Activated naive CD4-positive, alpha-beta T cell treated with anti-CD3 and anti-CD28 coated beads, Interleukin-2, amount 10 ng/mL, durations not matched to agents 7 days and 5 days (primary cell): ENCODE measurements around the gene DCAF4L1.
A peak's percentile ranks its signal among the peaks of the same experiment; 100 is the strongest.

Experiments used
- CTCF ChIA-PET: fragments of 350-600 bp; sonication (Branson Sonifier 250); formaldehyde crosslinking; loops from one replicate; lab custom pipeline; 2021; ENCODE audit warnings: antibody characterized with exemption; lab: Charles Lee
- DNase-seq: peaks from one replicate; pipeline ENCODE4 v3.0.0-alpha.2; 2020
- H3K27ac Mint-ChIP-seq: one replicate; pipeline ENCODE4 v1.8.0; 2021; ENCODE audit warnings: mild to moderate bottlenecking, moderate library complexity, mixed read lengths
- H3K27me3 Mint-ChIP-seq: one replicate; pipeline ENCODE4 v1.8.0; 2021; ENCODE audit warnings: mild to moderate bottlenecking, mixed read lengths
- H3K36me3 Mint-ChIP-seq: one replicate; pipeline ENCODE4 v1.8.0; 2021; ENCODE audit warnings: mixed read lengths
- H3K4me1 Mint-ChIP-seq: one replicate; pipeline ENCODE4 v1.8.0; 2021; ENCODE audit warnings: mixed read lengths
- H3K4me3 Mint-ChIP-seq: one replicate; pipeline ENCODE4 v1.8.0; 2021; ENCODE audit warnings: mild to moderate bottlenecking, moderate library complexity, mixed read lengths
- H3K9me3 Mint-ChIP-seq: one replicate; pipeline ENCODE4 v1.8.0; 2021; ENCODE audit warnings: mixed read lengths

Gene DCAF4L1, protein sequence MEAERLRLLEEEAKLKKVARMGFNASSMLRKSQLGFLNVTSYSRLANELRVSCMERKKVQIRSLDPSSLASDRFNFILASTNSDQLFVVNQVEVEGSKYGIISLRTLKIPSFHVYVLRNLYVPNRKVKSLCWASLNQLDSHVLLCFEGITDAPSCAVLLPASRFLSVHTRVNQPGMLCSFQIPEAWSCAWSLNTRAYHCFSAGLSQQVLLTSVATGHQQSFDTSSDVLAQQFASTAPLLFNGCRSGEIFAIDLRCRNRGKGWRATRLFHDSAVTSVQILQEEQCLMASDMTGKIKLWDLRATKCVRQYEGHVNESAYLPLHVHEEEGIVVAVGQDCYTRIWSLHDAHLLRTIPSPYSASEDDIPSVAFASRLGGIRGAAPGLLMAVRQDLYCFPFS

DNA sequence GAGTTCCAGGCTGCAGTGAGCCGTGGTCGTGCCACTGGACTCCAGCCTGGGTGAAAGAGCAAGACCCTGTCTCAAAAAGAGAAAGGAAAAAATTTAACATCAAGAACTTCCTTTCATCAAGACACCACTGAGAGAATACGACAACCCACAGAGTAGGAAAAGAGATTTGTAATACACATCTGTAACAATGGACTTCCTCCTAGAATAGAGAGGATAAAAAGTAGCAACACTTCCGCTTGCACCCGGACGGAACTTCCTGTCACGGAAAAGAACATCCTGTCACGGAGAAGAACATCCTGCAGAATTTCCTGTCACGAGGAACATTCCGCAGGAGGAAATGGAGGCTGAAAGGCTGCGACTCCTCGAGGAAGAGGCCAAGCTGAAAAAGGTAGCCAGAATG lies at the start of gene DCAF4L1:
Gene DCAF4L1 (plus strand): TSS at position 301 of the 400 bp plus-strand sequence. CDS start 37 bp downstream, at position 338.
- H3K9me3 Mint-ChIP-seq, result no peaks in the 10 kb centered on the region
- H3K27me3 Mint-ChIP-seq, result peaks cover 4% of the 10 kb centered on the region
- H3K4me3 Mint-ChIP-seq, result no peak within 1 kb of the TSS
- DNase-seq, result no peak
- CTCF ChIA-PET, result no interaction called here
- H3K4me1 Mint-ChIP-seq, result no peaks in the 10 kb centered on the region
- no peak within 1 kb of the TSS for H3K27ac Mint-ChIP-seq
- H3K36me3 Mint-ChIP-seq, result no peaks in the 10 kb centered on the region

DNA sequence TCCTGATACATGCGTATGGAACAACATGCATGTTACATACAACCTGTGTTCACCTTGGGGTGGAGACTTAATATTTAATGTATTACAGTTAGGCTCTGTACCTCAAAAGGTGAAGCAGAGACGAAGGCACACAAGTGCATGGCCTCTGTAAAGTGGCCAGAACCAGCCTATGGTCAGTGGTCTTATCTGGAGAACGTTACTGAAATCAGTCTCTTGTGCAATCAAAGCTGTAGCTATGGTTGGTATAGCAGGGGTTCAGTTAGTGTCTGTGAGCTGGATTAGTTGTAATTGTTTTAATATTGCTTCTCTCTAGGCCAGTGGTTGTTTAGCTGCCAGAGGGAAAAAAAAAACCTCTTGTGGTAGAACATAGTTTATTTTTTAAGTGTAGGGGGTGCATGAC lies 48.6 kb upstream of the DCAF4L1 start:
- CTCF ChIA-PET, result no interaction called here
- DNase-seq, result no peak
- H3K36me3 Mint-ChIP-seq, result peaks cover 9% of the 10 kb centered on the region
- H3K9me3 Mint-ChIP-seq, result no peaks in the 10 kb centered on the region
- no peak overlapping the region for H3K4me3 Mint-ChIP-seq
- peaks cover under 1% of the 10 kb centered on the region for H3K27me3 Mint-ChIP-seq
- H3K4me1 Mint-ChIP-seq, result peaks cover 38% of the 10 kb centered on the region
- no peak overlapping the region for H3K27ac Mint-ChIP-seq

DNA sequence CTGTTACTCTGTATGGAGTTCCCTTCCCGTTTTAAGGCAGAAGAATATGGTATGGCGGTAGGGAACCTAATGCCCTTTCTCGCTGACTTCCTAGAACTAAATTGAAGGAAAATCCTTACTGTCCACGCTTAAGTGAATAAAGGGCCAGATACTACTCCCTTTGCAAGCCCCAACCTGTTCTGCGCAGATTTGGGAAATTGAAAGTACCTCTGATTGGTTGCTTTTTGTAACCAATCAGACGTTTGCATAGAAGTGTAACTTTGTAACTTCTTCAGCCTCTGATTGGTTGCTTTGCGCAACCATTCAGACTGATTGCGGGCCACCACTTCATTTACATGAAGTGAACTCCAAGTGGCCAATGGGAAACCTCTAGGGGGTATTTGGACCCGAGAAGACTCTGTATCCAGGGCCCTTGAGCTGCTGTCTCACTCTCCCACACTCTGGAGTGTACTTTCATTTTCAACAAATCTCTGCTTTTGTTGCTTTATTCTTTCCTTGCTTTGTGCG lies 47.5 kb upstream of the DCAF4L1 start:
- no peak for DNase-seq
- Mint-ChIP-seq H3K4me1 (peaks cover 43% of the 10 kb centered on the region), H3K27ac (no peak overlapping the region), H3K36me3 (peaks cover 9% of the 10 kb centered on the region), H3K9me3 (no peaks in the 10 kb centered on the region), H3K27me3 (no peaks in the 10 kb centered on the region), H3K4me3 (no peak overlapping the region)
- CTCF ChIA-PET, result interaction anchor here (1.1 kb wide), 1 partner anchor 45 kb away, joined by 3 read pairs; no protein-coding TSS in a partner anchor

DNA sequence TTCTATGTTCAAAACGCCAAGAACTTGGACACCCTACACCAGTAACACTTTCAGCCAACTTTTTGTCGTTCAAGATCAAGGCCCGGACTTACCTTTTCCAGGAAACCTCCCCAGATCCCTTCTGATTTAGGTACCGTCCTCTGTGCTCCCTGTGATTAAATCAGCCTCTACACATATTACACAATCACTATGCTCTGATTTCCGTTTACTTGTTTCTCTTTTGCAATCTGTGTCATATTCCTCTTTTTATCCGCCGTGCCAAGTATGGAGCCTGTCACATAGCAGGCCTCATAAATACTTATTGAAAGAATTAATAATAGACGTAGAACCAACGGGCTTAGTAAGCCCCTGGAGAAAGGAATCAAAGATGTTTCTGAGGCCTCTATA lies 47.0 kb upstream of the DCAF4L1 start:
- no peak for DNase-seq
- peak overlapping the region; percentile 85 for H3K27ac Mint-ChIP-seq
- H3K4me1 Mint-ChIP-seq, result peaks cover 43% of the 10 kb centered on the region
- CTCF ChIA-PET, result interaction anchor here (1.1 kb wide), 1 partner anchor 45 kb away, joined by 3 read pairs; no protein-coding TSS in a partner anchor
- H3K9me3 Mint-ChIP-seq, result no peaks in the 10 kb centered on the region
- peaks cover 9% of the 10 kb centered on the region for H3K36me3 Mint-ChIP-seq
- H3K27me3 Mint-ChIP-seq, result no peaks in the 10 kb centered on the region
- peak overlapping the region; percentile 94 for H3K4me3 Mint-ChIP-seq

DNA sequence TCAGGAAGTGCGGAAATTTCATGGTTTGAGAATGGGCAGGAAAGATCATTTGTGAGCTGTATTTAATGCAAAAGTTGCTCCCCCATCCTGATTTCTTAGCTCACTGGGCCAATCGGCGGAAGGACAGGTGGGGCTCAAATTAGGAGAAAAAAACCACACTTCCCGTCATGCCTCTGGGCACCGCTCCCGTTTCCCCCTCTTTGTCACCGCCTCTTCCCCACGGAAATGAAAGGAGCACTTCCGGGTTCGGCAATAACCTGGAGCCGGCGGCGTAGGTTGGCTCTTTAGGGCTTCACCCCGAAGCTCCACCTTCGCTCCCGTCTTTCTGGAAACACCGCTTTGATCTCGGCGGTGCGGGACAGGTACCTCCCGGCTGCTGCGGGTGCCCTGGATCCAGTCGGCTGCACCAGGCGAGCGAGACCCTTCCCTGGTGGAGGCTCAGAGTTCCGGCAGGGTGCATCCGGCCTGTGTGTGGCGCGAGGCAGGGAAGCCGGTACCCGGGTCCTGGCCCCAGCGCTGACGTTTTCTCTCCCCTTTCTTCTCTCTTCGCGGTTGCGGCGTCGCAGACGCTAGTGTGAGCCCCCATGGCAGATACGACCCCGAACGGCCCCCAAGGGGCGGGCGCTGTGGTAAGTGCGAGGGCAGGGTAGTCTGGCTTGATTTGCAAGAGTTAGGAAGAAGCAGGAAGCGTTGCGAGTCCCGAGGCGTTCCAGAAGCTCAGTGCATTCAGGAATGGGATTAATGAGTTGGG lies 46.5 kb upstream of the DCAF4L1 start, which contains the start of gene TMEM33:
Gene TMEM33 (plus strand): TSS at position 529 of the 751 bp plus-strand sequence. CDS start 56 bp downstream, at position 585.
- peak within 1 kb of the TSS; percentile 85 for H3K27ac Mint-ChIP-seq
- peaks cover 43% of the 10 kb centered on the region for H3K4me1 Mint-ChIP-seq
- H3K4me3 Mint-ChIP-seq, result peak within 1 kb of the TSS; percentile 94
- CTCF ChIA-PET, result interaction anchor here (1.1 kb wide), 1 partner anchor 46 kb away, joined by 3 read pairs; no protein-coding TSS in a partner anchor
- peak; percentile 86 for DNase-seq
- H3K9me3 Mint-ChIP-seq, result no peaks in the 10 kb centered on the region
- H3K27me3 Mint-ChIP-seq, result no peaks in the 10 kb centered on the region
- H3K36me3 Mint-ChIP-seq, result peaks cover 12% of the 10 kb centered on the region

DNA sequence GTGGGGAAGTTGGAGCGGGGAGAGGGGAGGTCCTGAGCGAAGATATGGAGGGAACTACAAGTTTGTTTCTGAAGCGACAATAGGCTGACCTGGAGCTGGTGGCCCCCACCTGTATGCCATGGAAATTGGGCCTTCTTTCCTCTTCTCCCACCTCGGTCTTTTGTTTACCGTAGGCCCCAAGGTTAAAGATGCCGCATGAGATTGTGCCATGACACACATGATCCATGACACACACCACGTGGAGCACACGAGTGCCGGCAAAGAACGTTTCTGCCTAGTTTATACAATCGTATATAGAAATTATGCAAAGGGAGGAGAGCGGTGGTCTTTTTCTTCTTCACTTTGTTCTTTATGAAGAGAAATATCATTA lies 45.9 kb upstream of the DCAF4L1 start:
- Mint-ChIP-seq H3K36me3 (peaks cover 12% of the 10 kb centered on the region), H3K27ac (peak overlapping the region; percentile 85), H3K4me3 (peak overlapping the region; percentile 94), H3K27me3 (no peaks in the 10 kb centered on the region), H3K9me3 (no peaks in the 10 kb centered on the region), H3K4me1 (peaks cover 42% of the 10 kb centered on the region)
- peak; percentile 26 for DNase-seq
- CTCF ChIA-PET, result interaction anchor here (0.6 kb wide), 1 partner anchor 301 kb away, joined by 3 read pairs; no protein-coding TSS in a partner anchor

DNA sequence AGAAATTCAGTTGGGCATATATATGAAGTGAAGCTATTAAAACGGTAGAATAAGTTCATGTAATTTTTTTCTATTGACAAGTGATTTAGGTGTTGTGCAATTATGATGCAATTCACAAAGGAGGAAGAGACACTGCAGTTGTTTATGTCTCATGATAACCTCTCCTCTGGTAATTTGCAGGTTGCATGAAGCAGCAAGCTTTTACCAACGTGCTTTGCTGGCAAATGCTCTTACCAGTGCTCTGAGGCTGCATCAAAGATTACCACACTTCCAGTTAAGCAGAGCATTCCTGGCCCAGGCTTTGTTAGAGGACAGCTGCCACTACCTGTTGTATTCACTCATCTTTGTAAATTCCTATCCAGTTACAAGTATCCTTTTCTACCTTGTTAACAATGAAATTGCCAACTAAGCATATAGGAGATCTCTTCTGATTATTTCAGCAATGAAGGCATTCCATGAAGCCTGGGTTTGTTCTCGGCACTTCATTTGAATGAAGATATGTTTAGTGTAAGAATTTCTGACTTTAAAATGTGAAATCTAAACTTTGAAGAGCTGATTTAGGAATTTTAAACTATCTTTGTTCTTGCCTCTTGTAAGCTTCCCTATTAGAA lies 42.4 kb upstream of the DCAF4L1 start:
- CTCF ChIA-PET, result no interaction called here
- H3K4me1 Mint-ChIP-seq, result peaks cover 36% of the 10 kb centered on the region
- no peaks in the 10 kb centered on the region for H3K9me3 Mint-ChIP-seq
- H3K36me3 Mint-ChIP-seq, result peaks cover 25% of the 10 kb centered on the region
- no peaks in the 10 kb centered on the region for H3K27me3 Mint-ChIP-seq
- no peak overlapping the region for H3K4me3 Mint-ChIP-seq
- H3K27ac Mint-ChIP-seq, result no peak overlapping the region
- no peak for DNase-seq

DNA sequence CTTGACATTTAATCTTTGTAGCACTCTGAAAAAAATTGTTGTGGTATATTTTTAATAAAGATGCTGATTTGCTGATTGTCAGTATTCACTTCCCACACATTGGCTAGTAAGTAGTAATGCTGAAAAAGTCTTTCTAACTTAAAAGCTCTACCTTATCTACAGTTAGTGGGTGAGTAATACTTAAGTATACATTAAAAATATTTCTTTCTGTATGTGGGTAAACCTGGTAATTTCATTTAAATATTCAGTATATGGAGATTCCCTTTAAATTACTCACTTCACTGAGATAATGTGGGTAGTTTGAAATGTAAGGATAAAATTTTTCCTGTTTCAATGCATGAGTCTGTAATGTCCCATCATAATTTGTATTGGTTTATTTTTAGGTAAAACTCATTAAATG lies 40.7 kb upstream of the DCAF4L1 start:
- Mint-ChIP-seq H3K4me1 (peaks cover 23% of the 10 kb centered on the region), H3K9me3 (no peaks in the 10 kb centered on the region), H3K4me3 (no peak overlapping the region), H3K36me3 (peaks cover 31% of the 10 kb centered on the region), H3K27ac (no peak overlapping the region), H3K27me3 (no peaks in the 10 kb centered on the region)
- DNase-seq, result no peak
- CTCF ChIA-PET, result no interaction called here

DNA sequence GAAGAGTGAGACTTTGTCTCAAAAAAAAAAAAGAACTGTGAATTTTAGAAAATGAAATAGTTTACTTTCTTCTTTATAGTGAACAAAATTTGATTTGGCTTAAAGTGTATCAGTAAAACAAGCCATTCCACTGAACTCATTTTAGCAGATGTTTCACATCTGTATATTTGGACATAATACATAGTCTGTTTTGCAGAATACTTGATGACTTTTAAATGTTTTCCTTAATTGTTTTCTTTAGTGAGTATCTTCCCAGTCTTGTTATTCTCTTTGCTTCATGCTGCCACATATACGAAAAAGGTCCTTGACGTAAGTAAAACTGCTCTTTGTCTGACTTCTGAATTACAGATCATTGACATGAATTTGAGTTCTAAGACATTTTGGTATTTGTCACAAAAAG lies 38.0 kb upstream of the DCAF4L1 start:
- H3K9me3 Mint-ChIP-seq, result no peaks in the 10 kb centered on the region
- H3K27me3 Mint-ChIP-seq, result no peaks in the 10 kb centered on the region
- H3K27ac Mint-ChIP-seq, result no peak overlapping the region
- CTCF ChIA-PET, result no interaction called here
- H3K4me1 Mint-ChIP-seq, result peaks cover 2% of the 10 kb centered on the region
- H3K36me3 Mint-ChIP-seq, result peaks cover 34% of the 10 kb centered on the region
- no peak overlapping the region for H3K4me3 Mint-ChIP-seq
- no peak for DNase-seq

DNA sequence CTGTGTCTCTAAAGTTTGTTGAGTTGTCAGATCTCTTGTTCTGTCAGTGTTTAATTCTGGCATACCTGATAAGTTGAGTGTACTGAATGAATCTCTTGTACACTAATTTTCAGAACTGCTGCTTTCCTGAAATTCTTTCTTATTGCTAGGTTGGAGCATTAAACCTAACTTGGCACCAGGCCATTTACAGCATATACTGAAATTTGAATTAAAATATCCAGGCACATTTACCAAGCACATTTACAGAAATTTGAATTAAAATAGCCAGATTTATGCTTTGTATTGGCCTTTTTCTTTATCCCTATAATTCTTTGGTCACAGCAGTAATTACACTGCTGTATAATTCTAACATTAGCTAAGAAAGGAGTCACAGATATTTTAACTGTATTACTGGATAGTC lies 37.5 kb upstream of the DCAF4L1 start:
- no peak for DNase-seq
- no peak overlapping the region for H3K4me3 Mint-ChIP-seq
- peaks cover 36% of the 10 kb centered on the region for H3K36me3 Mint-ChIP-seq
- CTCF ChIA-PET, result no interaction called here
- H3K4me1 Mint-ChIP-seq, result peaks cover 1% of the 10 kb centered on the region
- no peak overlapping the region for H3K27ac Mint-ChIP-seq
- H3K27me3 Mint-ChIP-seq, result no peaks in the 10 kb centered on the region
- no peaks in the 10 kb centered on the region for H3K9me3 Mint-ChIP-seq

DNA sequence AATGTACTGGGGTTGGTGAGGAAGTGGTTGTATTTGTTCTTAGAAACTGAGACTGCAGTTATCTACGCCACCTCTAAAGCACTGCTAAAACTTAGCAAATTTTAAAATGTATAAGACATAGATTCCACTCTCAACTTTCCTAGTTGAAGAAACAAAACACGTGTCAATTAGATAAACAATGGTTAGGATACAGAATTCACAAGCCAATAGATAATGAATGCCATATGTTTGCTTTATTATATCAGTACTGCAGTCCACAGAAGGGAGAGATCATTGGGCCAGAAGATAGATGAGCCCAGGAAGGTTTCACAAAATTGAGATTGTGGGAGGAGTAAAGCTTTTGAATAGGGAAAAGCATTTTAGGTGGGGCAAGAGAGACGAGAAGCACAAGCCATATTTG lies 32.0 kb upstream of the DCAF4L1 start:
- CTCF ChIA-PET, result no interaction called here
- Mint-ChIP-seq H3K4me1 (peaks cover 7% of the 10 kb centered on the region), H3K36me3 (peaks cover 55% of the 10 kb centered on the region), H3K27me3 (no peaks in the 10 kb centered on the region), H3K4me3 (no peak overlapping the region), H3K27ac (no peak overlapping the region), H3K9me3 (no peaks in the 10 kb centered on the region)
- no peak for DNase-seq

DNA sequence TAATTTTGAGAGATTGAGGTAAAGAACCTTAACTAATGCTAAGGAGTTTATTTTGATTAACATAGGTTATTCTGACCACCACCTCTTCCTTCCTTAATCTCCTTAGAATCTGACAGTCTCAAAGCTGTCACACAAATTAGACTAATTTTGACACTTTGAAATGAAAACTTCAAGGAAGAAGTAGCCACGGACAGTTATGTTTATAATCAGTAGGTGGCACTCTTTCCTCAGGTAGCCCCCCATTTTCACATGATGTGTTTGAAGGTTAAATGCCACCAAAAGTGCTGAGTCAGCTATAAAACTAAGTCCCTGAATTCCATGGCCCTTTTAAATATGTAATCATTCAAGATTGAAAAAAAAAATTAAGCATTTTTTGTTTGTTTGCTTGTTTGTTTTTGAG lies 23.9 kb upstream of the DCAF4L1 start:
- Mint-ChIP-seq H3K27ac (no peak overlapping the region), H3K4me3 (no peak overlapping the region), H3K4me1 (no peaks in the 10 kb centered on the region), H3K27me3 (no peaks in the 10 kb centered on the region), H3K36me3 (peaks cover 14% of the 10 kb centered on the region), H3K9me3 (no peaks in the 10 kb centered on the region)
- CTCF ChIA-PET, result no interaction called here
- DNase-seq, result no peak

DNA sequence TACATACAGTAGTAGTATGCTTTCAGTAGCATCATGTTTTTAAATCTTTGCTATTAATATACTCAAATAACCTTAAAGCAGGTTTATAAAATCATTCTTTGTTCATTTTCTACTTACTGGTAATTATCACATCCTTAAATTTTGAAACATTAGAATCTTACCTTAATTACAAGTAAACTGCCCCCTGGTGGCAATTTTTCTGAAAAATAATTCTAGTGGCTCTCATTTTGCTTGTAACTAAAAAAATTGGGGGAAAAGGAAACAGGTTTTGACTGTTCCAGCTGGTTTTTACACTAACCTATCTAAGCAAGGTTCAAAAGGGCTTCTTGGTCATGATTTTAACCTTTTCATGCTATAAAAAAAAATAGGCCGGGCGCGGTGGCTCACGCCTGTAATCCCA lies 18.5 kb upstream of the DCAF4L1 start:
- H3K4me1 Mint-ChIP-seq, result no peaks in the 10 kb centered on the region
- DNase-seq, result no peak
- peaks cover 2% of the 10 kb centered on the region for H3K9me3 Mint-ChIP-seq
- H3K4me3 Mint-ChIP-seq, result no peak overlapping the region
- peaks cover under 1% of the 10 kb centered on the region for H3K36me3 Mint-ChIP-seq
- no peak overlapping the region for H3K27ac Mint-ChIP-seq
- CTCF ChIA-PET, result interaction anchor here (1.0 kb wide), 1 partner anchor 27 kb away, joined by 3 read pairs; the partner anchor contains the start of gene SLC30A9
- H3K27me3 Mint-ChIP-seq, result no peaks in the 10 kb centered on the region

DNA sequence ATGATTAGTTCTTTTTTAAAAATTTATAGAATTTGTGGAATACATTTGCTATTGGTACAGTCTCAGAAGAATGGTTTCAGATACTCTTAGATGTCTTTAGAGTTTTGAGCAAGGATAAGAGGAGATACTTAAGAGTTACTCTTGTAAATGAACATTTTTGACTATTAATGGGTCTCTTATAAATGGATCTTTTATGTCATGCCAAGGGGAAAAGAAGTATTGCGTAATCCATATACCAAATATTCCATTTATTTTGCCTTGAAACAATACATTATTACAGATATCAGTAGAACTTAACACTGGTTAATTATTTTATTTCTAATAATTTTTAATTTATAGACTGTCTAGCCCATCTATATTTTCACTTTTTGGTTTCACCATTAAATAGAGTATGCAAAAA lies 17.2 kb upstream of the DCAF4L1 start:
- H3K27me3 Mint-ChIP-seq, result peaks cover 7% of the 10 kb centered on the region
- H3K36me3 Mint-ChIP-seq, result peaks cover 3% of the 10 kb centered on the region
- no peaks in the 10 kb centered on the region for H3K4me1 Mint-ChIP-seq
- no peak for DNase-seq
- CTCF ChIA-PET, result no interaction called here
- no peak overlapping the region for H3K27ac Mint-ChIP-seq
- peaks cover 10% of the 10 kb centered on the region for H3K9me3 Mint-ChIP-seq
- no peak overlapping the region for H3K4me3 Mint-ChIP-seq
